IMR-90 (cell line): ENCODE data around the gene CNTN4. TPM values are rescaled to one million over a fixed set of nuclear protein-coding genes. Genes with fewer than 3 reads are reported as not detected.

Experiments
- ATAC-seq: fragments of 200-7000 bp; cut with Tn5 transposase; 2 replicates; pipeline ENCODE4 v1.9.1; 2020; ENCODE audit warnings: low read depth, mild to moderate bottlenecking, moderate library complexity
- BruUV-seq: library from RNA; stranded (reverse); fragments of 400-500 nt; replicated peaks from 2 replicates; lab custom pipeline; 2021; lab: Mats Ljungman, UMichigan
- CTCF ChIA-PET: fragments of 300-600 bp; formaldehyde crosslinking; extraction: SDS; loops from one replicate; lab custom pipeline; 2021; ENCODE audit warnings: antibody characterized with exemption; lab: Yijun Ruan, JAX
- POLR2A ChIA-PET: fragments of 300-600 bp; sonication (Branson Sonifier 250); formaldehyde crosslinking; loops from one replicate; lab custom pipeline; 2022; ENCODE audit warnings: antibody characterized with exemption; ENCODE audit not compliant: unreplicated experiment; lab: Charles Lee
- DNase-seq: peaks from one replicate; pipeline ENCODE4 v3.0.0; 2013
- H2AFZ ChIP-seq: replicated peaks from 2 replicates; pipeline ENCODE3; 2013; ENCODE audit warnings: low read length, mild to moderate bottlenecking; ENCODE audit not compliant: poor library complexity
- H2AK5ac ChIP-seq: 2 replicates; pipeline ENCODE4 v1.6.1; 2013; ENCODE audit warnings: low read depth, low read length, inconsistent platforms
- H2AK9ac ChIP-seq: replicated peaks from 2 replicates; pipeline ENCODE3; 2013; ENCODE audit warnings: mild to moderate bottlenecking, low read depth, low read length, moderate library complexity; ENCODE audit not compliant: poor library complexity
- H2BK120ac ChIP-seq: 2 replicates; pipeline ENCODE4 v1.6.1; 2013; ENCODE audit warnings: low read depth, low read length, inconsistent platforms
- H2BK15ac ChIP-seq: 3 replicates; pipeline ENCODE4 v1.6.1; 2013; ENCODE audit warnings: low read depth, low read length, inconsistent platforms
- H2BK20ac ChIP-seq: 2 replicates; pipeline ENCODE4 v1.6.1; 2013; ENCODE audit warnings: low read depth, mild to moderate bottlenecking, inconsistent platforms, low read length, moderate library complexity
- H2BK5ac ChIP-seq: 2 replicates; pipeline ENCODE4 v1.6.1; 2013; ENCODE audit warnings: mild to moderate bottlenecking, low read depth, low read length, inconsistent platforms; ENCODE audit not compliant: poor library complexity, severe bottlenecking
- H3K14ac ChIP-seq: replicated peaks from 2 replicates; pipeline ENCODE4 v1.6.1; 2013; ENCODE audit warnings: low read depth, low read length, inconsistent platforms
- H3K18ac ChIP-seq: 2 replicates; pipeline ENCODE4 v1.6.1; 2013; ENCODE audit warnings: low read depth, low read length, control low read depth
- H3K23ac ChIP-seq: 2 replicates; pipeline ENCODE4 v1.6.1; 2013; ENCODE audit warnings: low read depth, low read length, inconsistent platforms
- H3K27ac ChIP-seq: 2 replicates; pipeline ENCODE4 v1.5.1; 2013; ENCODE audit warnings: mild to moderate bottlenecking, control low read depth, low read length; ENCODE audit not compliant: insufficient read depth
- H3K27me3 ChIP-seq: 2 replicates; pipeline ENCODE4 v1.6.1; 2013; ENCODE audit warnings: low read length; ENCODE audit not compliant: control insufficient read depth, insufficient read depth
- H3K36me3 ChIP-seq: 2 replicates; pipeline ENCODE4 v1.6.1; 2013; ENCODE audit warnings: low read length, mixed read lengths; ENCODE audit not compliant: control insufficient read depth, insufficient read depth
- H3K4ac ChIP-seq: 2 replicates; pipeline ENCODE4 v1.6.1; 2013; ENCODE audit warnings: low read depth, low read length, inconsistent platforms
- H3K4me1 ChIP-seq: 2 replicates; pipeline ENCODE4 v1.6.1; 2013; ENCODE audit warnings: low read length, mixed read lengths; ENCODE audit not compliant: control insufficient read depth, insufficient read depth
- H3K4me2 ChIP-seq: 2 replicates; pipeline ENCODE4 v1.6.1; 2013; ENCODE audit warnings: low read depth, mild to moderate bottlenecking, control low read depth, low read length, moderate library complexity
- H3K4me3 ChIP-seq: 2 replicates; pipeline ENCODE4 v1.5.1; 2013; ENCODE audit warnings: low read depth, mild to moderate bottlenecking, control low read depth, low read length, moderate library complexity; ENCODE audit not compliant: insufficient read depth
- H3K56ac ChIP-seq: 2 replicates; pipeline ENCODE4 v1.6.1; 2013; ENCODE audit warnings: low read length, inconsistent platforms; ENCODE audit not compliant: insufficient read depth; ENCODE audit errors: extremely low read depth
- H3K79me1 ChIP-seq, 2 experiments: 2 replicates each; pipeline ENCODE4 v1.6.1; 2013; ENCODE audit warnings: low read length in 2 of 2, inconsistent platforms in 1 of 2, low read depth in 1 of 2
- H3K9ac ChIP-seq: 2 replicates; pipeline ENCODE4 v1.6.1; 2013; ENCODE audit warnings: low read depth, low read length, control low read depth
- H3K9me1 ChIP-seq: 2 replicates; pipeline ENCODE4 v1.6.1; 2013; ENCODE audit warnings: low read length, inconsistent platforms; ENCODE audit not compliant: insufficient read depth
- H3K9me3 ChIP-seq: 2 replicates; pipeline ENCODE4 v1.6.1; 2013; ENCODE audit warnings: low read length; ENCODE audit not compliant: control insufficient read depth, insufficient read depth
- H4K20me1 ChIP-seq: 2 replicates; pipeline ENCODE4 v1.6.1; 2013; ENCODE audit warnings: low read length, inconsistent platforms; ENCODE audit not compliant: insufficient read depth
- H4K5ac ChIP-seq: 2 replicates; pipeline ENCODE4 v1.6.1; 2013; ENCODE audit warnings: mild to moderate bottlenecking, low read depth, low read length, control low read depth
- H4K8ac ChIP-seq, 2 experiments: 2 replicates each; pipeline ENCODE4 v1.6.1; 2013; ENCODE audit warnings: low read depth in 2 of 2, low read length in 2 of 2, control low read depth in 1 of 2, inconsistent platforms in 1 of 2
- H4K91ac ChIP-seq: 2 replicates; pipeline ENCODE4 v1.6.1; 2013; ENCODE audit warnings: low read depth, low read length, inconsistent platforms; ENCODE audit not compliant: insufficient read depth
- CTCF ChIP-seq: conservative IDR thresholded peaks from 2 replicates; pipeline ENCODE4 v1.5.1; 2012; ENCODE audit warnings: mild to moderate bottlenecking, low read depth, low read length, improper control_type of control experiment
- ELK1 ChIP-seq: fragments of 150-350 bp; IDR thresholded peaks from 2 replicates; pipeline ENCODE4 v1.6.1; 2016; ENCODE audit warnings: low read depth, mild to moderate bottlenecking, low read length, moderate library complexity, borderline replicate concordance
- MAFK ChIP-seq: IDR thresholded peaks from 2 replicates; pipeline ENCODE4 v1.6.1; 2012; ENCODE audit warnings: low read depth, low read length, improper control_type of control experiment
- MAZ ChIP-seq: IDR thresholded peaks from 2 replicates; pipeline ENCODE4 v1.6.1; 2012; ENCODE audit warnings: low read depth, mild to moderate bottlenecking, low read length, improper control_type of control experiment, moderate library complexity, borderline replicate concordance
- RAD21 ChIP-seq: IDR thresholded peaks from 2 replicates; pipeline ENCODE4 v1.6.1; 2012; ENCODE audit warnings: low read length, improper control_type of control experiment
- RCOR1 ChIP-seq: IDR thresholded peaks from 2 replicates; pipeline ENCODE4 v1.6.1; 2012; ENCODE audit warnings: mild to moderate bottlenecking, low read length, improper control_type of control experiment; ENCODE audit not compliant: insufficient replicate concordance
- RFX5 ChIP-seq: IDR thresholded peaks from 2 replicates; pipeline ENCODE4 v1.8.0; 2012; ENCODE audit warnings: low read depth, mild to moderate bottlenecking, low read length, moderate library complexity
- SMC3 ChIP-seq: fragments of 150-350 bp; IDR thresholded peaks from 2 replicates; pipeline ENCODE4 v1.6.1; 2016; ENCODE audit warnings: low read depth, mild to moderate bottlenecking, antibody characterized with exemption, low read length, moderate library complexity
- USF2 ChIP-seq: fragments of 150-350 bp; IDR thresholded peaks from 2 replicates; pipeline ENCODE4 v1.6.1; 2017; ENCODE audit warnings: mild to moderate bottlenecking, antibody characterized with exemption, low read length, low read depth
- WGBS, 2 experiments: methylation state at CpG; one replicate each; pipeline versions ENCODE4 v1.1.5 to v1.1.7; 2013; ENCODE audit warnings: missing lambda C conversion rate in 2 of 2; ENCODE audit not compliant: insufficient read length in 1 of 2; ENCODE audit errors: extremely low coverage in 2 of 2; 5-methylcytosine and 5-hydroxymethylcytosine counted together
- dilution Hi-C: fragments of 300-500 bp; cut with HindIII; formaldehyde crosslinking; loops from one replicate; pipeline ENCODE4 v1.14.3; 2018; ENCODE audit warnings: low sequenced_read_pairs; ENCODE audit not compliant: unreplicated experiment
- in situ Hi-C: fragments of 300-500 bp; cut with MboI; formaldehyde crosslinking; loops from 3 replicates; pipeline ENCODE4 v1.14.3; 2019; ENCODE audit warnings: low sequenced_read_pairs, inconsistent platforms, mixed read lengths
- intact Hi-C: fragments of 100-400 bp; cut with micrococcal nuclease; formaldehyde crosslinking; loops from 2 replicates; pipeline ENCODE4 v1.10.0; 2022
- polyA plus RNA-seq, 3 experiments: library from polyadenylated mRNA; depleted of rRNA; stranded (reverse); fragments of >200 nt; gene quantifications; 2 replicates each; pipeline ENCODE4 v1.2.3, GENCODE V29; 2012; ENCODE audit warnings: low replicate concordance in 1 of 3
- total RNA-seq: library from RNA; depleted of rRNA; stranded (reverse); fragments of >200 nt; gene quantifications from 2 replicates; pipeline ENCODE4 v1.2.3, GENCODE V29; 2012

Gene CNTN4
- total and polyA plus RNA-seq, 2 of the 4 experiments (the other 2 are of a cell fraction): under 0.01 TPM; not detected in 1

GRCh38 chr3:3013317-3014052 lies 914.8 kb downstream of the CNTN4 start (continued):
- TF ChIP-seq MAFK: no peak

- no peak overlapping the region for H3K4ac ChIP-seq
- H2BK20ac ChIP-seq: no peak overlapping the region
- H3K27ac ChIP-seq: no peak overlapping the region
- no peaks in the 10 kb centered on the region for H3K36me3 ChIP-seq
- ATAC-seq (peak; percentile 77), DNase-seq (peak; percentile 23)
- H2AK5ac ChIP-seq: no peak overlapping the region
- ChIA-PET POLR2A (no interaction called here), CTCF (interaction anchor here (0.9 kb wide), 1 partner anchor 17 kb away, joined by 3 read pairs; no protein-coding TSS in a partner anchor)
- H3K4me3 ChIP-seq: no peak overlapping the region
- H4K5ac ChIP-seq: no peak overlapping the region
- no peaks in the 10 kb centered on the region for H3K9me3 ChIP-seq
- no peaks in the 10 kb centered on the region for H3K9me1 ChIP-seq
- H4K91ac ChIP-seq: no peak overlapping the region
- no peak overlapping the region for H3K14ac ChIP-seq
- no peak overlapping the region for H2BK5ac ChIP-seq
- no peak overlapping the region for H3K4me2 ChIP-seq
- H3K56ac ChIP-seq: no peak overlapping the region
- intact Hi-C loops: loop anchor here (10.0 kb wide), 1 partner anchor 1941 kb away; no protein-coding TSS in a partner anchor
- no peak overlapping the region for H3K9ac ChIP-seq
- no peaks in the 10 kb centered on the region for H3K79me1 ChIP-seq
- H2AFZ ChIP-seq: no peak overlapping the region
- BruUV-seq: no TSS peak
- no peak overlapping the region for H2BK15ac ChIP-seq
- no peaks in the 10 kb centered on the region for H3K27me3 ChIP-seq
- H3K4me1 ChIP-seq: no peaks in the 10 kb centered on the region
- H4K8ac ChIP-seq: no peak overlapping the region
- WGBS, 2 experiments: no CpG with 5 or more reads among the region's 5 CpGs
- no peak overlapping the region for H2AK9ac ChIP-seq
- no peak overlapping the region for H3K18ac ChIP-seq
- in situ Hi-C loops: no loop called here
- dilution Hi-C loops: no loop called here
- H2BK120ac ChIP-seq: no peak overlapping the region
- H4K20me1 ChIP-seq: no peaks in the 10 kb centered on the region
- H3K23ac ChIP-seq: no peak overlapping the region
- TF ChIP-seq ELK1 (no peak), SMC3 (peak; percentile 45), MAZ (no peak), USF2 (no peak), CTCF (peak; percentile 61), RAD21 (peak; percentile 72), RFX5 (no peak), RCOR1 (no peak)
Observed at GRCh38 chr3:3015185-3016089, 916.8 kb downstream of the CNTN4 start.
